ENCODE data around the gene ZNF726.
"Not testable (repeated sequence)": the region's sequence is repeated elsewhere in the genome, so short reads cannot be mapped to it uniquely, and the experiment has no call there.

ZNF726 gene

DNA sequence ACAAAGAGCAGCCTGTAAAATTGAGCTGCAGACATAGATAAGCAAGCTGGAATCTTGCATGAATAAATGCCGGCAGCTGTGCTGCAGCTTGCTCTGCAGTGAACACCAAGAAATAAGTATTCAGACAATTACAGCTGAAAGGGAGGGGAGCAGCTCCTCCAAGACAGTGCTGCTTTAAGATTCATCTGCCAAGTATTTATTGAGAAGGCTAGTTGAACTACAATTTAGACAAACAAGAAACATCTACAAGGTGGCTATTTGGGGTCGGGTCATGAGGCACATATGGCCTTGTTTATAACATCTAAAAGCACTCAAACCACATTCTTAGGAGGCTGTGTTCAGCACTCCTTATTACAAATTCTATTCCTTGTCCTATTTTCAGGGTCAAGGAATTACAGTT is 34.9 kb downstream of the ZNF726 start:
- no peak for DNase-seq

DNA sequence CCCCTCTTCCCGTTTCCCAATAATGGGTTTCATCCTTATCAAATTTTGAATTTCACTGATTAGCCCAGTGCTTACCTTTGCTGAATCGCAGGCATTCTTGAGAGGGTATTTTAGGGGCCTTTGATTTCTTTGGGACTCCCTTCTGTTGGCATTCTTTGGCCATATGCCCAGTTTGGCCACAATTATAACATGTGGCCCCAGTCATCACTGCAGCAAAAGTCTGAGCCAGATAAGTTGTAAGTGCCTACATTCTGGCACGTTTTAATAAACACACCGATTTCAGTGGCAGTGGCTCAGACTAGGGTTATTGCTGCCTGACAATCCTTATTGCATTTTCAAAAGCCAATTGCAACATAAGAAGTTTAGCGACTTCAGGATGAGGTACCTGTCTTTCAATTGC is 41.4 kb downstream of the ZNF726 start:
- DNase-seq = no peak

DNA sequence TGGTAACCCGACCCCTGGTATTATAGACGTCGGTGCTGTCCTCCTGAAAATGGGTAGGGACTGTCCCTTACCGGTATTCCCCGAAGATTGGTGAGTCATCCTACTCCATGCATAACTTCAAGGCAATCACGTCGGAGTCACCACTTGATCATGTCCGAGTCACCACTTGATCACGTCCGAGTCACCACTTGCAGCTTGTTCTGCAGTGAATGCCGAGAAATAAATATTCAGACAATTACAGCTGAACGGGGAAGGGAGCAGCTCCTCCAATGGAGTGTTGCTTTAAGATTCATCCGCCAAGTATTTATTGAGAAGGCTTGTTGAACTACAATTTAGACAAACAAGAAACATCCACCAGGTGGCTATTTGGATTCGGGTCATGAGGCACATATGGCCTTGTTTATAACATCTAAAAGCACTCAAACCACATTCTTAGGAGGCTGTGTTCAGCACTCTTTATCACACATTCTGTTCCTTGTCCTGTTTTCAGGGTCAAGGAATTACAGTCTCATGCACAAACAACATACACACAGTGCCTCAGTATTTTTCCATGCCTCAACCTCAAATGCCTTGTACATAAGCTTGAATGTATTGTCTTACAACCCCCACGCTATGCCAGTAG is 43.1 kb downstream of the ZNF726 start:
- DNase-seq = no peak

DNA sequence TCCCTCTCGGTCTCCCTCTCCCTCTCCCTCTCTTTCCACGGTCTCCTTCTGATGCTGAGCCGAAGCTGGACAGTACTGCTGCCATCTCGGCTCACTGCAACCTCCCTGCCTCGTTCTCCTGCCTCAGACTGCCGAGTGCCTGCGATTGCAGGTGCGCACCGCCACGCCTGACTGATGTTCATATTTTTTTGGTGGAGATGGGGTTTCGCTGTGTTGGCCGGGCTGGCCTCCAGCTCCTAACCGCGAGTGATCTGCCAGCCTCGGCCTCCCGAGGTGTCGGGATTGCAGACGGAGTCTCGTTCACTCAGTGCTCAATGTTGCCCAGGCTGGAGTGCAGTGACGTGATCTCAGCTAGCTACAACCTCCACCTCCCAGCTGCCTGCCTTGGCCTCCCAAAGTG is 48.7 kb downstream of the ZNF726 start:
- DNase-seq = not testable (repeated sequence)

DNA sequence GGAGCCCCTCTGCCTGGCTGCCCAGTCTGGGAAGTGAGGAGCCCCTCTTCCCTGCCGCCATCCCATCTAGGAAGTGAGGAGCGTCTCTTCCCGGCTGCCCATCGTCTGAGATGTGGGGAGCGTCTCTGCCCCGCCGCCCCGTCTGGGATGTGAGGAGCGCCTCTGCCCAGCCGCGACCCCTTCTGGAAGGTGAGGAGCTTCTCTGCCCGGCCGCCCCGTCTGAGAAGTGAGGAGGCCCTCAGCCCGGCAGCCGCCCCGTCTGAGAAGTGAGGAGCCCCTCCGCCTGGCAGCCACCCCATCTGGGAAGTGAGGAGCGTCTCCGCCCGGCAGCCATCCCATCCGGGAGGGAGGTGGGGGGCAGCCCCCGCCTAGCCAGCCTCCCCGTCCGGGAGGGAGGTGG is 49.2 kb downstream of the ZNF726 start:
- DNase-seq = not testable (repeated sequence)

DNA sequence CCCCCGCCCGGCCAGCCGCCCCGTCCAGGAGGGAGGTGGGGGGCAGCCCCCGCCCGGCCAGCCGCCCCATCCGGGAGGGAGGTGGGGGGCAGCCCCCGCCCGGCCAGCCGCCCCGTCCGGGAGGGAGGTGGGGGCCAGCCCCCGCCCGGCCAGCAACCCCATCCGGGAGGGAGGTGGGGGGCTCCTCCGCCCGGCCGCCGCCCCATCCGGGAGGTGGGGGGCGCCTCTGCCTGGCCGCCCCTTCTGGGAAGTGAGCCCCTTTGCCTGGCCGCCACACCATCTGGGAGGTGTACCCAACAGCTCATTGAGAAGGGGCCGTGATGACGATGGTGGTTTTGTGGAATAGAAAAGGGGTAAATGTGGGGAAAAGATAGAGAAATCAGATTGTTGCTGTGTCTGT is 49.6 kb downstream of the ZNF726 start:
- DNase-seq = not testable (repeated sequence)

DNA sequence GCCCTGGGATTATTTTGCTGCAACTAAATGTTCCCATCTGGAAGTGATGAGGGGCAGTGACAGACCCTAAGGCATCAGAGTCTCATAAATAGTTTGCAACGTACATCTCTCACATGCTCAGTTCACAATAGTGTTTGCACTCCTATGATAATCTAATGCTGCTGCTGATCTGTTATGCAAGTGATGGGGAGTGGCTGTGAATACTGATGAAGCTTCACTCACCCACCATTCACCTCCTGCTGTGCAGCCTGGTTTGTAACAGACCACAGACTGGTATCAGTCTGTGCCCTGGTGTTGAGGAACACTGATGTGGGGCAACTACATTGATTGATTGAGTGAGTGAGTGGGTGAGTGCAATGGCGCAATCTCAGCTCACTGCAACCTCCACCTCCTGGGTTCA is 54.9 kb downstream of the ZNF726 start:
- DNase-seq = no peak

DNA sequence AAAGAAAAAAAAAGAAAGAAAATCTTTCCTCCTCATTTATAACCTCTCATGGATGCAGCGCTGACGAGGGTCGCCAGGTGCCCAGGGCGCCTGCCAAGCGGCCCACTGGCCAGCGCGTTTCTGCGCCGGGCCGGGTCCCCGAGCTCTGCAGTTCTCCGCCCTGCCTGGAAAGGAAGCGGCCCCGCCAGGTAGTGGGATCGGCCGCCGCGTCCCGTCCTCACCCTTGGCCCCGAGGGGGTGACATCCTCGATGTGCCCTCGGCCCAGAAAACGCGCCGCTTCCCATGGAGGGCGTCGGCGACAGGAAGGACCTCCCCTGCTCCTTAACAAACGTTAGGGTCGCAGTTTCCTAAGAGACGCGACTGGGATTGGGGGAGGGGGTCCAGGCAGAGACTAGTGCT is 56.9 kb downstream of the ZNF726 start:
- no peak for DNase-seq

DNA sequence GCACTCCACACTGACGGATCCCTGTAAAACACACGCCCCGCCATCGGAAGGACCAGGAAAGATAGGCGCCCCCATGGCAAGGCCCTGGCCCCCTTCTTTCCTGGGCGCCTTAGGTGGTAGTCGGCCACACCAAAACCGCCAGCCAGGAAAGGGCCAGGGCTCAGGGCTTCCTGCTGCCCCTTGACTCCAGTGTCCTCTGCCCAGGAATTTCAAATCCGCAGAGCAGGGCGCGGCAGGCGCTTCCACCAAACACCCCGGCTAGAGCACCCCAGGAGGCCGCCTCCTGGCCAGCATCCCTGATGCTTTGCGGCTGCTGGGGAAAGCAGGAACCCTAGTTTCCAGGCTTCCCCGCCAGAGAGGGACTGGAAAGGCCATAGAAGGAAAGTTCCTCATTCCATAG is 57.5 kb downstream of the ZNF726 start:
- no peak for DNase-seq

DNA sequence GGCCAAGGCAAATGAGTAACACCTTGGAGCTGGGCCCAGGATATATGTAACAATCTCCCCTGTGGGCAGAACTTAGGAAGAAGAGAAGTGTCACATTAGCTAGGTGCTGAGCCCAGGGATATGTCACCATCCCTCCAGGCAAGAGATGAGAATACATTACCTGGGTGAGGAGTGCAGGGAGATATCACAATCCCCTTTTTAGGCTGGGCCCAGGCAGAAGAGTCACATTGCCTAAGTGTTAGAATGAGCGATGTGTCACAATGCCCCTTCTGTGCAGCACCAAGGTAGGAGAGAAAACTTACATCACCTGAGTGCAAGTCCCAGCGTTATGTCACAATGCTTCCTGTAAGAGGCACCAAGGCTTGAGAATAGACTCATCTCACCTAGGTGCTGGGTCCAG is 60.3 kb downstream of the ZNF726 start:
- no peak for DNase-seq

DNA sequence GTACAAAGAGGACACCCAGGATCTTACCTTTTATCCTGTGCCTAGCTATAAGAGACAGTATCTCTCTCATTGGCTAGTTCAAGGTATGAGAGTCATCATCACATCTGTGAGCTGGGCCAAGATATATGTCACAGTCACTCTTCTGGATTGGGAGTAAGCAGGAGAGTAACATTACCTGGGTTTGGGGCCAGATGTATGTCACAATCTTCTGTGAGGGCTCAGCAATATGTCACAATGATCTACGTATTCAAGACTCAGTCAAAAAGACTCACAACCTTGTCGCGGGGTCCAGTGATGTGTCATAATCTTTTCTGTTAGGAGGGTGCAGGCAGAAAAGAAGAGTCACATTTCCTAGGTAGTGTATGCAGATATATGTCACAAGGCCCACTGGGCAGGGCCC is 61.9 kb downstream of the ZNF726 start:
- not testable (repeated sequence) for DNase-seq

DNA sequence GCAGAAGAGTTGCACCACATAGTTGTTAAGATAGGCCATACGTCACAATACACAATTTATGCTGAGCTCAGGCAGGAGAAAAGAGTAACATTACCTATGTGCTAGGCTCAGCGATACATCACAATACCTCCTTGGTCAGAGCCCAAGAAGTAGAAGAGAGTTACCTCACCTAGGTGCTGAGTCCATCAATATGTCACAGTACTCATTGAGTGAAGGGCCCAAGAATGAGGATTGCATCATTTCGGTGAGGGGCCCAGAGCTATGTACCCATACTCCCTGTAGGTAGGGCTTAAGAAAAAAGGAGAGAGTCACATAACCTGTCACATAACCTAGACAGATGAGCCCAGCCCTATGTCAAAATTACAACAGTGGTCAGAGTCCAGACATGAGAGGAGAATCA is 62.6 kb downstream of the ZNF726 start:
- not testable (repeated sequence) for DNase-seq

DNA sequence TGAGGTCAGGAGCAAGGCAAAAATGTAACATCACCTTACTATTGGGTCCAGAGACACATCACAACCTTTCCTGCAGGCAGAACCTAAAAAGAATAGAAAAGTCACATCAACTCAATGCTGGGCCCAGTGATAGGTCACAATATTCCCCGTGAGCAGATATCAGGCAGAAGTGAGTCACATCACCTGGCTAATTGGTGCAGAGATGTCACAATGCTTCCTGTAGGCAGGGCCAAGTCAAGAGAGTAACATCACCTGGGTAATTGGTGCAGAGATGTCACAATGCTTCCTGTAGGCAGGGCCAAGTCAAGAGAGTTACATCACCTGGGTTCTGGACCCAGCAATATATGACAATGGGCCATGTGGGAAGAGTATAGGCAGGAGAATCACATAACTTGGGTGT is 63.4 kb downstream of the ZNF726 start:
- DNase-seq = no peak

DNA sequence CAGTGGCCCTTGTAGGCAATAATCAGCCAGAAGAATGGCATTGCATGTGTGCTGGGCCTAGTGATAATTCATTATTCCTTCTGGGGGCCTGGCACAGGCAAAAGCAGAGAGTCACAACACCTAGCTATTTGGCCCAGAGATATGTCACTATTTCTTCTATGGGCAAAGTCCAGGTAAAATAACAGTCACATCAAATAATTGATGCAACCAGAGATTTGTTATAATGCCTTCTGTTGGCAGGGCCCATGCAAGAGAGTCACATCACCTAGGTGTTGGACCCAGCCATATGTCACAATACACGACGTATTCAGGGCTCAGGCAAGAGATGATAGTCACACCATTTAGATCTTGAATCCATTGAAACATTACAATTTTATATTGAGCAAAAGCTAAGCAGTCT is 66.1 kb downstream of the ZNF726 start:
- no peak for DNase-seq

DNA sequence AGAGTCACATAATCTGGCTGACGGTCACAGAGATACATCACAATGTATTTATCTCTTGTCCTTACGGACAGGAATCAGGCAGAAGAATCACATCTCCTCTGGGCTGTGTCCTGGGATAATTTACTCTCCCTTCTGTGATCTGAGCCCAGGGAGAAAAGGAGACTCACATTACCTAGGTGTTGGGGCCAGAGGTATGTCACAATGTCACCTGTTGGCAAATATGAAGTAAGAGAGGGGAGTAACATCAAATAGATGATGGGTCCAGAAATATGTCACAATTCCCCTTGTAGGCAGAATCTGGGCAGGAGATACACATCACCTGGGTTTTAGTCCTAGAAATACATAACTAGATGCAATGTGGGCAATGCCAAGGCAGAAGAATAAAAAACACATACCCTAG is 67.2 kb downstream of the ZNF726 start:
- DNase-seq = no peak

DNA sequence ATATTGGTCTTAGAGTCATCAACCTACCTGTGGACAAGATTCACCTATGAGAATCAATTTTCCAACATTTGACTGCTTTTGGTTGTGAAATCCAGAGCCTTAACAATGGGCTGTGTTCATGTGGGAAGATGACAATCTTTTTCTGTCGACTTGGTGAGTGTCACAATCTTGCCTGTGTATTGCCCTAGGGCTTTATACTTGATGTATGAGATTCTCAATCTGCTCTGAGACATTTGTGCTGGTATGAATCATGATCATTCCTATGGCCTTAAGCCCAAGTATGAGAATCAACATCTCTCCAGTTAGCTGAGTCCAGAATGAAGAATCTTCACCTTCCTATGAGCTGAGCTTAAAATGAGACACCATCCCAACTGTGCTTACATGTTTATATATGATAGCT is 68.7 kb downstream of the ZNF726 start:
- DNase-seq = no peak
